Measurements from ENCODE around the gene NCOA5. TPM values are rescaled to one million over a fixed set of nuclear protein-coding genes. Genes with fewer than 3 reads are reported as not detected.

Gene NCOA5
- total and polyA plus RNA-seq, 9 of the 15 experiments (the other 6 are each of a cell fraction or from before 2014, with no cell fraction given) = 3.9 to 22.8 (median 13.8) TPM

- TF ChIP-seq PREB (CRISPR knock-in tag; IDR thresholded peaks at IDR 0.05) (peak; percentile 91; the same call in 1 of the 2 replicates), ZNF12 (CRISPR knock-in tag; IDR thresholded peaks at IDR 0.05) (no peak), LARP7 (IDR thresholded peaks at IDR 0.05) (no peak), RBBP5 (IDR thresholded peaks at IDR 0.05; ENCODE audit: borderline replicate concordance, insufficient read depth, low read length, poor library complexity, severe bottlenecking) (peak; percentile 84), E2F3 (CRISPR knock-in tag; IDR thresholded peaks at IDR 0.05) (peak; percentile 89), U2AF1 (optimal IDR thresholded peaks at IDR 0.05; ENCODE audit: low read depth, low read length) (peak; percentile 45), ZNF239 (CRISPR knock-in tag; IDR thresholded peaks at IDR 0.05) (no peak), MXI1 (IDR thresholded peaks at IDR 0.05; ENCODE audit: low read depth, low read length) (peak; percentile 89), ID3 (CRISPR knock-in tag; IDR thresholded peaks at IDR 0.05) (no peak), ID3 (tag; IDR thresholded peaks at IDR 0.05) (peak; percentile 94; the same call in 1 of the 2 replicates), FOXJ3 (CRISPR knock-in tag; IDR thresholded peaks at IDR 0.05) (no peak), PHTF2 (CRISPR knock-in tag; IDR thresholded peaks at IDR 0.05) (no peak), ZNF589 (CRISPR knock-in tag; IDR thresholded peaks at IDR 0.05; ENCODE audit: low read depth) (peak; percentile 82), SMARCC2 (IDR thresholded peaks at IDR 0.05; ENCODE audit: low read depth) (no peak; the same call in 1 of the 2 replicates), TAF1 (IDR thresholded peaks at IDR 0.05; ENCODE audit: control insufficient read depth, extremely low read depth, insufficient read depth, low read length, severe bottlenecking) (peak; percentile 95), HNRNPK (IDR thresholded peaks at IDR 0.05; ENCODE audit: low read depth, low read length, poor library complexity, severe bottlenecking) (peak; percentile 43), ZFPM2 (CRISPR knock-in tag; IDR thresholded peaks at IDR 0.05) (no peak), KDM4B (IDR thresholded peaks at IDR 0.05; ENCODE audit: borderline replicate concordance in 2 of 2, low read depth in 1 of 2) (0 out of 4 replicates have a peak, but pooled peaks of 1 of the 2 experiments have one; percentile 29), BMI1 (IDR thresholded peaks at IDR 0.05; ENCODE audit: low read length) (peak; percentile 83), ZNF592 (IDR thresholded peaks at IDR 0.05) (peak; percentile 89), TEAD4 (IDR thresholded peaks at IDR 0.05; ENCODE audit: low read length) (no peak), TEAD4 (CRISPR knock-in tag; IDR thresholded peaks at IDR 0.05; ENCODE audit: borderline replicate concordance) (peak; percentile 87; the same call in 1 of the 2 replicates)
Measured at GRCh38 chr20:46089417-46090388, at the start of gene NCOA5 (continued).
